Measurements from ENCODE around the gene CLASP1. TPM values are rescaled to one million over a fixed set of nuclear protein-coding genes. Genes with fewer than 3 reads are reported as not detected.
A peak's percentile ranks its signal among the peaks of the same experiment; 100 is the strongest.

The CLASP1 gene
- total and polyA plus RNA-seq, 2 of the 8 experiments (the other 6 are each of a cell fraction or from before 2014, with no cell fraction given): 7.3 to 53.9 TPM

- DNase-seq (ENCODE audit: low read depth in 1 of 2, low spot score in 2 of 2) (no peak), FAIRE-seq (no peak)
- H2BK5ac ChIP-seq (ENCODE audit: low read depth, low read length): no peak overlapping the region
- no peak for TF ChIP-seq CHD1 (IDR thresholded peaks at IDR 0.05; ENCODE audit: low read depth, low read length)
- no peak for TF ChIP-seq KDM4A (IDR thresholded peaks at IDR 0.05; ENCODE audit: low read depth, low read length, severe bottlenecking)
- TF ChIP-seq USF2 (IDR thresholded peaks at IDR 0.05; ENCODE audit: low read length): no peak
- no peak for TF ChIP-seq HDAC2 (IDR thresholded peaks at IDR 0.05; ENCODE audit: borderline replicate concordance in 1 of 2, low read depth in 2 of 2, low read length in 2 of 2)
- no peak for TF ChIP-seq JUND (IDR thresholded peaks at IDR 0.05; ENCODE audit: low read length)
- TF ChIP-seq SP1 (IDR thresholded peaks at IDR 0.05; ENCODE audit: low read depth, low read length): no peak
- TF ChIP-seq SIRT6 (IDR thresholded peaks at IDR 0.05; ENCODE audit: low read length): no peak
- TF ChIP-seq POU5F1 (IDR thresholded peaks at IDR 0.05; ENCODE audit: low read depth, low read length): no peak
- no peak for TF ChIP-seq ATF3 (IDR thresholded peaks at IDR 0.05; ENCODE audit: insufficient read depth, low read depth, low read length)
- no peak overlapping the region for H4K5ac ChIP-seq (ENCODE audit: insufficient read length, low read depth, low read length)
- H3K4me3 ChIP-seq (ENCODE audit: extremely low read depth in 1 of 4, insufficient read depth in 2 of 4, low read depth in 3 of 4, low read length in 4 of 4): no peak overlapping the region
- H3K23ac ChIP-seq (ENCODE audit: insufficient read length): no peak overlapping the region
- H3K4me2 ChIP-seq (ENCODE audit: insufficient read depth in 1 of 2, low read depth in 2 of 2, low read length in 2 of 2): no peak overlapping the region
- no peak overlapping the region for H2BK15ac ChIP-seq (ENCODE audit: low read length)
- H3K27me3 ChIP-seq (replicated peaks in 1 of 4; ENCODE audit: control insufficient read depth in 3 of 4, extremely low read depth in 1 of 4, insufficient read depth in 3 of 4, low read length in 3 of 4): no peaks in the 10 kb centered on the region
- no peaks in the 10 kb centered on the region for H3K23me2 ChIP-seq (ENCODE audit: low read depth, low read length)
- H3K18ac ChIP-seq (ENCODE audit: extremely low read depth, low read length): no peak overlapping the region
- no peaks in the 10 kb centered on the region for H3K79me1 ChIP-seq (ENCODE audit: low read depth, low read length)
- ChIA-PET POLR2A (ENCODE audit: partially characterized antibody) (no interaction called here), CTCF (ENCODE audit: partially characterized antibody) (interaction anchor here (1.1 to 1.6 kb wide), 4 partner anchors 13 to 96 kb away, joined by 3 to 7 read pairs (median 4); no protein-coding TSS in a partner anchor)
- H2AK5ac ChIP-seq (ENCODE audit: low read depth, low read length): no peak overlapping the region
- no peak overlapping the region for H4K91ac ChIP-seq (replicated peaks; ENCODE audit: insufficient read length, low read length)
- H3K36me3 ChIP-seq (ENCODE audit: control insufficient read depth in 2 of 4, insufficient read depth in 4 of 4, low read length in 3 of 4): peaks cover 8 to 19% (median 12%) of the 10 kb centered on the region in 4 experiments; a peak in 7 of 8 replicates
- H3K9me3 ChIP-seq (ENCODE audit: insufficient read depth in 2 of 2, low read depth in 1 of 2, low read length in 1 of 2): no peaks in the 10 kb centered on the region
- H3K9ac ChIP-seq (replicated peaks in 1 of 4; ENCODE audit: extremely low read depth in 1 of 4, low read depth in 3 of 4, low read length in 3 of 4): no peak overlapping the region
- no peak overlapping the region for H2BK20ac ChIP-seq (ENCODE audit: low read length)
- no peak overlapping the region for H3K14ac ChIP-seq (ENCODE audit: insufficient read length)
- H3K4me1 ChIP-seq (replicated peaks in 1 of 4; ENCODE audit: control insufficient read depth in 3 of 4, insufficient read depth in 4 of 4, low read length in 3 of 4): no peaks in the 10 kb centered on the region
- H2BK120ac ChIP-seq (replicated peaks; ENCODE audit: low read depth, low read length): no peak overlapping the region
- H3K27ac ChIP-seq (ENCODE audit: low read depth, low read length): 0 out of 2 replicates have a peak overlapping the region, but pooled peaks have one; percentile 10
- 98% methylated on average over 16 of the region's 16 CpGs; no CpG with 5 or more reads in 1 of the 2 experiments for WGBS, 2 experiments (ENCODE audit: extremely low coverage in 1 of 2, insufficient coverage in 1 of 2, insufficient read length in 1 of 2, insufficient replicate concordance in 2 of 2, low coverage in 1 of 2, low lambda C conversion rate in 2 of 2, missing lambda C conversion rate in 1 of 2)
- no peaks in the 10 kb centered on the region for H3K79me2 ChIP-seq (ENCODE audit: control insufficient read depth in 1 of 2, insufficient read depth in 2 of 2, low read length in 2 of 2)
- H2AFZ ChIP-seq (ENCODE audit: low read length): no peak overlapping the region
- peaks cover 0 to 4% of the 10 kb centered on the region in 2 experiments for H4K20me1 ChIP-seq (replicated peaks in 1 of 2; ENCODE audit: control insufficient read depth in 1 of 2, insufficient read depth in 2 of 2, low read length in 2 of 2)
- no peak overlapping the region for H2BK12ac ChIP-seq (ENCODE audit: low read depth, low read length)
- no peak overlapping the region for H3K4ac ChIP-seq (replicated peaks; ENCODE audit: insufficient read length, low read depth, low read length)
- no peak overlapping the region for H4K8ac ChIP-seq (ENCODE audit: extremely low read depth, insufficient read depth, low read length)
- no peak overlapping the region for H3K56ac ChIP-seq (replicated peaks; ENCODE audit: insufficient read length, low read depth, low read length)
Measured at GRCh38 chr2:121429927-121430520, 219.2 kb downstream of the CLASP1 start.

Data from H1 (cell line).